H9 (cell line): ENCODE results near the gene PCBP4. TPM values are rescaled to one million over a fixed set of nuclear protein-coding genes. Genes with fewer than 3 reads are reported as not detected.

Experiments used
- DNase-seq: peaks from one replicate; pipeline ENCODE4 v3.0.0-alpha.2; 2017
- H2AFZ ChIP-seq: one replicate; pipeline ENCODE4 v1.6.1; 2013; ENCODE audit warnings: mild to moderate bottlenecking, low read length, control low read depth, moderate library complexity
- H2AK5ac ChIP-seq: 2 replicates; pipeline ENCODE4 v1.6.1; 2013; ENCODE audit warnings: low read length, control low read depth, mixed read lengths; ENCODE audit not compliant: insufficient read length
- H2BK120ac ChIP-seq: one replicate; pipeline ENCODE4 v1.6.1; 2013; ENCODE audit warnings: low read depth, mild to moderate bottlenecking, low read length, control low read depth, inconsistent platforms; ENCODE audit not compliant: poor library complexity, severe bottlenecking
- H2BK12ac ChIP-seq: 2 replicates; pipeline ENCODE4 v1.6.1; 2013; ENCODE audit warnings: low read length, control low read depth, mixed read lengths, low read depth; ENCODE audit not compliant: insufficient read length
- H2BK15ac ChIP-seq: 2 replicates; pipeline ENCODE4 v1.6.1; 2013; ENCODE audit warnings: low read depth, low read length, control low read depth
- H2BK20ac ChIP-seq: one replicate; pipeline ENCODE4 v1.6.1; 2013; ENCODE audit warnings: low read depth, mild to moderate bottlenecking, low read length, control low read depth, inconsistent platforms; ENCODE audit not compliant: poor library complexity, severe bottlenecking
- H2BK5ac ChIP-seq: 2 replicates; pipeline ENCODE4 v1.6.1; 2013; ENCODE audit warnings: low read length, control low read depth, mixed read lengths; ENCODE audit not compliant: insufficient read length
- H3K14ac ChIP-seq: 2 replicates; pipeline ENCODE4 v1.6.1; 2013; ENCODE audit warnings: low read length, control low read depth; ENCODE audit not compliant: insufficient read depth
- H3K18ac ChIP-seq: 2 replicates; pipeline ENCODE4 v1.6.1; 2013; ENCODE audit warnings: low read depth, mild to moderate bottlenecking, mixed read lengths, low read length, control low read depth; ENCODE audit not compliant: insufficient read length
- H3K23ac ChIP-seq: 2 replicates; pipeline ENCODE4 v1.6.1; 2013; ENCODE audit warnings: low read length, control low read depth, mixed read lengths, low read depth; ENCODE audit not compliant: insufficient read length
- H3K23me2 ChIP-seq: 2 replicates; pipeline ENCODE4 v1.6.1; 2013; ENCODE audit warnings: low read depth, mild to moderate bottlenecking, mixed read lengths, low read length, control low read depth; ENCODE audit not compliant: insufficient read length, poor library complexity, severe bottlenecking
- H3K27ac ChIP-seq: 2 replicates; pipeline ENCODE4 v1.5.1; 2013; ENCODE audit warnings: low read length, control low read depth, mixed read lengths, low read depth; ENCODE audit not compliant: insufficient read length
- H3K27me3 ChIP-seq: 2 replicates; pipeline ENCODE4 v1.6.1; 2013; ENCODE audit warnings: low read length, control low read depth, inconsistent platforms; ENCODE audit not compliant: insufficient read depth
- H3K4ac ChIP-seq: 2 replicates; pipeline ENCODE4 v1.6.1; 2013; ENCODE audit warnings: low read depth, mild to moderate bottlenecking, control low read depth, inconsistent platforms, low read length, moderate library complexity
- H3K4me1 ChIP-seq: 2 replicates; pipeline ENCODE4 v1.6.1; 2013; ENCODE audit warnings: low read length, control low read depth, inconsistent platforms; ENCODE audit not compliant: insufficient read depth
- H3K4me2 ChIP-seq: 2 replicates; pipeline ENCODE4 v1.6.1; 2013; ENCODE audit warnings: low read length, control low read depth, mixed read lengths; ENCODE audit not compliant: insufficient read length, insufficient read depth
- H3K56ac ChIP-seq: 2 replicates; pipeline ENCODE4 v1.6.1; 2013; ENCODE audit warnings: low read depth, mild to moderate bottlenecking, mixed read lengths, low read length, control low read depth; ENCODE audit not compliant: insufficient read length
- H3K79me1 ChIP-seq: 2 replicates; pipeline ENCODE4 v1.6.1; 2013; ENCODE audit warnings: low read depth, mild to moderate bottlenecking, moderate library complexity, low read length, control low read depth, inconsistent platforms; ENCODE audit not compliant: insufficient read depth, poor library complexity, severe bottlenecking
- H3K79me2 ChIP-seq: 2 replicates; pipeline ENCODE4 v1.6.1; 2013; ENCODE audit warnings: low read length, control low read depth, inconsistent platforms; ENCODE audit not compliant: insufficient read depth
- H3K9ac ChIP-seq: 2 replicates; pipeline ENCODE4 v1.6.1; 2013; ENCODE audit warnings: low read length, control low read depth, mixed read lengths; ENCODE audit not compliant: insufficient read length; ENCODE audit errors: extremely low read depth
- H3K9me3 ChIP-seq: one replicate; pipeline ENCODE4 v1.6.1; 2013; ENCODE audit warnings: low read depth, low read length, inconsistent platforms; ENCODE audit not compliant: control insufficient read depth
- H3T11ph ChIP-seq: one replicate; pipeline ENCODE4 v1.6.1; 2013; ENCODE audit warnings: mild to moderate bottlenecking, low read length, control low read depth, inconsistent platforms
- H4K20me1 ChIP-seq: one replicate; pipeline ENCODE4 v1.6.1; 2013; ENCODE audit not compliant: control insufficient read depth, insufficient read length, insufficient read depth
- H4K5ac ChIP-seq: 2 replicates; pipeline ENCODE4 v1.6.1; 2013; ENCODE audit warnings: low read depth, mild to moderate bottlenecking, mixed read lengths, low read length, control low read depth; ENCODE audit not compliant: insufficient read length
- H4K8ac ChIP-seq: replicated peaks from 2 replicates; pipeline ENCODE4 v1.6.1; 2013; ENCODE audit warnings: low read length, control low read depth, mixed read lengths, low read depth; ENCODE audit not compliant: insufficient read length
- H4K91ac ChIP-seq: 2 replicates; pipeline ENCODE4 v1.6.1; 2013; ENCODE audit warnings: low read depth, mild to moderate bottlenecking, moderate library complexity, mixed read lengths, low read length, control low read depth; ENCODE audit not compliant: insufficient read length
- H3K27ac Mint-ChIP-seq, 3 experiments: 2 replicates in 2 of 3; 3 replicates in 1 of 3; pipeline ENCODE4 v1.8.0; 2020 to 2021; ENCODE audit warnings: mixed read lengths in 3 of 3, mild to moderate bottlenecking in 1 of 3, moderate library complexity in 1 of 3
- H3K27me3 Mint-ChIP-seq: 2 replicates; pipeline ENCODE4 v1.8.0; 2021; ENCODE audit warnings: low read depth, mild to moderate bottlenecking, moderate library complexity, mixed read lengths
- H3K36me3 Mint-ChIP-seq, 3 experiments: 2 replicates in 2 of 3; 3 replicates in 1 of 3; pipeline ENCODE4 v1.8.0; 2020 to 2021; ENCODE audit warnings: low read depth in 3 of 3, mixed read lengths in 3 of 3; ENCODE audit not compliant: insufficient read depth in 1 of 3
- H3K4me1 Mint-ChIP-seq, 2 experiments: 2 replicates each; pipeline ENCODE4 v1.8.0; 2020; ENCODE audit warnings: mixed read lengths in 2 of 2
- H3K4me3 Mint-ChIP-seq, 2 experiments: 2 replicates in 1 of 2; 3 replicates in 1 of 2; pipeline ENCODE4 v1.8.0; 2020 to 2021; ENCODE audit warnings: mild to moderate bottlenecking in 2 of 2, mixed read lengths in 2 of 2, moderate library complexity in 1 of 2
- H3K9me3 Mint-ChIP-seq, 2 experiments: 2 replicates in 1 of 2; 3 replicates in 1 of 2; pipeline ENCODE4 v1.8.0; 2020; ENCODE audit warnings: mild to moderate bottlenecking in 2 of 2, mixed read lengths in 2 of 2, moderate library complexity in 1 of 2
- CTCF ChIP-seq: fragments of 200-600 bp; sonication (generic); conservative IDR thresholded peaks from 3 replicates; pipeline ENCODE4 v1.8.0; 2021; ENCODE audit warnings: antibody characterized with exemption, mild to moderate bottlenecking
- WGBS: extraction: QIAGEN DNeasy Blood & Tissue Kit; methylation state at CpG from one replicate; pipeline ENCODE4 v1.1.7; 2013; ENCODE audit warnings: missing lambda C conversion rate, low lambda C conversion rate, mixed read lengths; ENCODE audit not compliant: insufficient read length; ENCODE audit errors: extremely low coverage; 5-methylcytosine and 5-hydroxymethylcytosine counted together
- total RNA-seq: library from RNA; stranded (reverse); gene quantifications from 2 replicates; pipeline ENCODE4 v1.2.1, GENCODE V29; 2021

The PCBP4 gene
- total RNA-seq, 1 experiment from 2014 or later, result 24.6 TPM

- WGBS, result no CpG with 5 or more reads among the region's 6 CpGs
- Histone ChIP-seq H3K4me1 (no peaks in the 10 kb centered on the region; the same call in 1 of the 2 replicates), H2BK12ac (no peak overlapping the region), H3K14ac (no peak overlapping the region), H2BK15ac (no peak overlapping the region), H4K20me1 (no peaks in the 10 kb centered on the region), H2BK20ac (no peak overlapping the region), H4K5ac (no peak overlapping the region), H3T11ph (no peak overlapping the region), H2BK5ac (no peak overlapping the region), H3K9ac (no peak overlapping the region), H3K79me2 (no peaks in the 10 kb centered on the region), H3K23me2 (peaks cover 8% of the 10 kb centered on the region), H3K4ac (no peak overlapping the region), H2AK5ac (no peak overlapping the region), H3K4me2 (no peak overlapping the region), H3K79me1 (no peaks in the 10 kb centered on the region), H3K18ac (no peak overlapping the region), H3K23ac (no peak overlapping the region), H2AFZ (no peak overlapping the region), H3K56ac (no peak overlapping the region), H4K91ac (no peak overlapping the region), H3K27ac (no peak overlapping the region), H4K8ac (no peak overlapping the region), H3K9me3 (no peaks in the 10 kb centered on the region), H2BK120ac (no peak overlapping the region), H3K27me3 (no peaks in the 10 kb centered on the region)
- no peak for DNase-seq
- Mint-ChIP-seq H3K27me3 (peaks cover 59% of the 10 kb centered on the region), H3K4me3 (no peak overlapping the region), H3K9me3 (no peaks in the 10 kb centered on the region), H3K4me1 (peaks cover 40 to 58% of the 10 kb centered on the region in 2 experiments), H3K36me3 (peaks cover 0 to 5% (median 0%) of the 10 kb centered on the region in 3 experiments; a peak in 2 of 7 replicates), H3K27ac (peak overlapping the region in 1 of 3 experiments; percentile 52; a peak in 1 of 7 replicates)
- no peak for TF ChIP-seq CTCF
Measured at GRCh38 chr3:51962854-51963530, 4.3 kb downstream of the PCBP4 start.
